ENCODE results near the gene SLC1A1. TPM values are rescaled to one million over a fixed set of nuclear protein-coding genes. Genes with fewer than 3 reads are reported as not detected.
A peak's percentile ranks its signal among the peaks of the same experiment; 100 is the strongest.

The SLC1A1 gene
- total RNA-seq, 1 experiment from 2014 or later: 3.2 TPM

DNA sequence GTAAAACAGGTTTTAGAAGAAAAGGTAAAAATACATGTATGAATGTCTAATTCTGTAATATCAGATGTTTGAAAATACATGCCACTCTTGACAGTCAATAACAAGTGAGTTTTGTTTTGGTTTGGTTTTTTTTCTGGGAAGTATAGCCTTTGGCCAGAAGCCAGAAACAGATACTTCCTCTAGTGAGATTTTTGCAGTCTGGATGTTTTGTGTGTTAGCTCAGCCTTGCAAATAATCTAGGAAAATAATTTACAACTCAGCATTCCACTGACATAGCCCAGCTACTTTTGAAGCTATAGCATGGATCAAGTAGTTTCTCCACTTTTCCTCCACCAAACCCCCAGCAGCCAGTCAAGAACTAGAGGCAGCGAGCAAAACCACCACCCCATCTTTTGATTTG is 56.7 kb downstream of the SLC1A1 start:
- no peak overlapping the region for H3K4me2 ChIP-seq (ENCODE audit: low read length)
- POLR2A ChIA-PET (ENCODE audit: unreplicated experiment): no interaction called here

DNA sequence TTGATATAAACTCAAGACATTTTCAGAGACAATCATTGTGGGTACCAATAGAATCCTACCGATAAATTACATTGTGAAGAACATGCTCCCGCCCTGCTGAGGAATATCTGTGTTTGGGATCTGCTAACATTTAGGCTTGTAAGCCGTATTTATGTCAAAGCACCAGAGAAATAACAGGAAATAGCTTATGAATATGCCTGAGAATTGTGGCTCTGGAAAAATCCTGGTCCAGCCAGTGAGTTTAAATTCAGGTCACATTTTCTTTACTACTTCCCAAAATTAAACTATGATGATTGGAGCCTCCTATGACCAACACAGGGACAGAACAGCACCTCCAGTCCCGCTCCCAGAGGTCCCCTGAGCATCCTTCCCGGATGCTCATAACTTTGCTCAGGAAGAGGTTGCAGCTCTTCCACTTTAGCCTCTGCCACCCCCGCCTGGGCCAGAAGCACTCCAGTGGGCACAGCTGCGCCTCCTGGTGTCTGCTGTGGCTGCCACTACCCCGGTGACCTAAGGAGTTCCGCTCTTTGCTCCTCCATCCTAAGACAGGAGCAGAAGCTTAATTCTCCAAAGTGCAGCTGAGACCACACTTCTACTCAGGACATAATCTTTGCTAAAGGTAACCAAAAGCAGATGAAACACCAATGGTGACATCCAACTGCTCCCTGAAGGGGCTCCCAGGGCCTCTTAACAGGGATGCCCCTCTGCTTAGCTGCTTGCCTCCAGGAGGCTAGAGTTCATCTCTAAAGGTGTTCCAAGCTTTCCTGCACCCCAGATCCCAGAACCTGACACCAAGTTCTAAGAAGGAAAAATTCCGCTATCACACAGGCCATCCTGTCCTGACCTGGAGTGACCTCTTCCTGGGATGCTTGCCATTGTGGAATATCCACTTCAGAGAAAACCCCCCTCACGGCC is 58.8 kb downstream of the SLC1A1 start:
- H4K20me1 ChIP-seq (ENCODE audit: low read length): no peaks in the 10 kb centered on the region
- no peak overlapping the region for H3K4me2 ChIP-seq (ENCODE audit: low read length)
- no peaks in the 10 kb centered on the region for H3K4me1 ChIP-seq (ENCODE audit: insufficient read depth, low read length)
- H3K36me3 ChIP-seq (ENCODE audit: low read depth, low read length): no peaks in the 10 kb centered on the region
- H3K27me3 ChIP-seq (ENCODE audit: low read length): no peaks in the 10 kb centered on the region
- DNase-seq (peak; percentile 45), ATAC-seq (peak; percentile 81)
- intact Hi-C loops (cut with micrococcal nuclease): loop anchor here (2.0 kb wide), 1 partner anchor 166 kb away; no protein-coding TSS in a partner anchor
- no peak for TF ChIP-seq EZH2 (IDR thresholded peaks at IDR 0.05; ENCODE audit: low read length, unreplicated experiment)
- TF ChIP-seq, protein P1, sequence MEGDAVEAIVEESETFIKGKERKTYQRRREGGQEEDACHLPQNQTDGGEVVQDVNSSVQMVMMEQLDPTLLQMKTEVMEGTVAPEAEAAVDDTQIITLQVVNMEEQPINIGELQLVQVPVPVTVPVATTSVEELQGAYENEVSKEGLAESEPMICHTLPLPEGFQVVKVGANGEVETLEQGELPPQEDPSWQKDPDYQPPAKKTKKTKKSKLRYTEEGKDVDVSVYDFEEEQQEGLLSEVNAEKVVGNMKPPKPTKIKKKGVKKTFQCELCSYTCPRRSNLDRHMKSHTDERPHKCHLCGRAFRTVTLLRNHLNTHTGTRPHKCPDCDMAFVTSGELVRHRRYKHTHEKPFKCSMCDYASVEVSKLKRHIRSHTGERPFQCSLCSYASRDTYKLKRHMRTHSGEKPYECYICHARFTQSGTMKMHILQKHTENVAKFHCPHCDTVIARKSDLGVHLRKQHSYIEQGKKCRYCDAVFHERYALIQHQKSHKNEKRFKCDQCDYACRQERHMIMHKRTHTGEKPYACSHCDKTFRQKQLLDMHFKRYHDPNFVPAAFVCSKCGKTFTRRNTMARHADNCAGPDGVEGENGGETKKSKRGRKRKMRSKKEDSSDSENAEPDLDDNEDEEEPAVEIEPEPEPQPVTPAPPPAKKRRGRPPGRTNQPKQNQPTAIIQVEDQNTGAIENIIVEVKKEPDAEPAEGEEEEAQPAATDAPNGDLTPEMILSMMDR (conservative IDR thresholded peaks at IDR 0.05; ENCODE audit: low read depth, low read length): peak; percentile 65
- TF ChIP-seq EZH2phosphoT487 (IDR thresholded peaks at IDR 0.05; ENCODE audit: borderline replicate concordance, low read length): no peak
- POLR2A ChIA-PET (ENCODE audit: unreplicated experiment): no interaction called here
- H3K27ac ChIP-seq (ENCODE audit: low read length): no peak overlapping the region
- H3K9me2 ChIP-seq (replicated peaks; ENCODE audit: low read length): no peaks in the 10 kb centered on the region
- no peak overlapping the region for H3K9ac ChIP-seq (ENCODE audit: low read length)
- BruUV-seq (replicated peaks): no TSS peak
- no peak overlapping the region for H3K4me3 ChIP-seq (ENCODE audit: low read length)
- no peaks in the 10 kb centered on the region for H3K9me3 ChIP-seq (ENCODE audit: low read length)
- H3F3A ChIP-seq (ENCODE audit: low read length, unreplicated experiment): no peaks in the 10 kb centered on the region
- CTCF ChIA-PET: interaction anchor here (0.6 to 1.2 kb wide), 4 partner anchors 59 to 162 kb away, joined by 3 to 4 read pairs (median 4); partner anchors contain the start of gene SLC1A1
- no peak overlapping the region for H2AFZ ChIP-seq (ENCODE audit: low read length)
- H3K79me2 ChIP-seq (ENCODE audit: low read length): no peaks in the 10 kb centered on the region

More for the DNA sequence above, 56.7 kb downstream of the SLC1A1 start:
- Histone ChIP-seq H3K27me3 (ENCODE audit: low read length) (no peaks in the 10 kb centered on the region), H3K79me2 (ENCODE audit: low read length) (no peaks in the 10 kb centered on the region), H3K9me3 (ENCODE audit: low read length) (no peaks in the 10 kb centered on the region), H3K4me1 (ENCODE audit: insufficient read depth, low read length) (no peaks in the 10 kb centered on the region), H4K20me1 (ENCODE audit: low read length) (no peaks in the 10 kb centered on the region), H3K4me3 (ENCODE audit: low read length) (no peak overlapping the region), H3K27ac (ENCODE audit: low read length) (no peak overlapping the region), H2AFZ (ENCODE audit: low read length) (no peak overlapping the region), H3K9ac (ENCODE audit: low read length) (no peak overlapping the region), H3K36me3 (ENCODE audit: low read depth, low read length) (no peaks in the 10 kb centered on the region), H3K9me2 (replicated peaks; ENCODE audit: low read length) (no peaks in the 10 kb centered on the region), H3F3A (ENCODE audit: low read length, unreplicated experiment) (no peaks in the 10 kb centered on the region)
- no peak for DNase-seq
- TF ChIP-seq, protein P1 (conservative IDR thresholded peaks at IDR 0.05; ENCODE audit: low read depth, low read length): no peak
- TF ChIP-seq EZH2 (IDR thresholded peaks at IDR 0.05; ENCODE audit: low read length, unreplicated experiment): no peak
- no peak for TF ChIP-seq EZH2phosphoT487 (IDR thresholded peaks at IDR 0.05; ENCODE audit: borderline replicate concordance, low read length)
- intact Hi-C loops (cut with micrococcal nuclease): no loop called here
- no peak for ATAC-seq
- no TSS peak for BruUV-seq (replicated peaks)
- CTCF ChIA-PET: no interaction called here
